GM10847 (cell line): ENCODE data around the gene COMP.

Experiments used
- POLR2A ChIP-seq: IDR thresholded peaks from 2 replicates; pipeline ENCODE4 v1.6.1; 2011; ENCODE audit not compliant: insufficient read length; ENCODE audit errors: extremely low read depth

COMP gene

GRCh38 chr19:18791315-18791678, 192 bp upstream of the COMP start:
- no peak for TF ChIP-seq POLR2A

GRCh38 chr19:18789883-18790565, 1.1 kb downstream of the COMP start:
- TF ChIP-seq POLR2A: no peak

- no peak for TF ChIP-seq POLR2A
Measured at GRCh38 chr19:18789422-18789869, 1.7 kb downstream of the COMP start.

GRCh38 chr19:18788529-18789421, 2.3 kb downstream of the COMP start:
- TF ChIP-seq POLR2A: no peak

- TF ChIP-seq POLR2A: no peak
Measured at GRCh38 chr19:18785179-18786124, 5.7 kb downstream of the COMP start.

- TF ChIP-seq POLR2A: no peak
Measured at GRCh38 chr19:18784786-18785120, 6.4 kb downstream of the COMP start.

- TF ChIP-seq POLR2A: no peak
Measured at GRCh38 chr19:18783958-18784785, 6.9 kb downstream of the COMP start.

GRCh38 chr19:18782559-18783225, 8.4 kb downstream of the COMP start:
- TF ChIP-seq POLR2A: no peak

- TF ChIP-seq POLR2A: no peak
Measured at GRCh38 chr19:18781885-18782527, 9.1 kb downstream of the COMP start.

- TF ChIP-seq POLR2A: no peak
Measured at GRCh38 chr19:18781047-18781600, 10.0 kb downstream of the COMP start.

GRCh38 chr19:18780631-18781030, 10.5 kb downstream of the COMP start:
- no peak for TF ChIP-seq POLR2A

GRCh38 chr19:18780081-18780480, 11.0 kb downstream of the COMP start:
- no peak for TF ChIP-seq POLR2A

- no peak for TF ChIP-seq POLR2A
Measured at GRCh38 chr19:18778826-18779495, 12.1 kb downstream of the COMP start.
